H1 (cell line): Measurements from ENCODE around the gene HDAC8. TPM values are rescaled to one million over a fixed set of nuclear protein-coding genes. Genes with fewer than 3 reads are reported as not detected.

Experiments
- CTCF ChIA-PET: fragments of 300-600 bp; sonication (Branson Sonifier 250); formaldehyde crosslinking; loops from one replicate; lab custom pipeline; 2021; ENCODE audit not compliant: partially characterized antibody; lab: Charles Lee
- POLR2A ChIA-PET: fragments of 300-600 bp; sonication (Branson Sonifier 250); formaldehyde crosslinking; loops from one replicate; lab custom pipeline; 2021; ENCODE audit warnings: inconsistent platforms; ENCODE audit not compliant: partially characterized antibody; lab: Charles Lee
- DNase-seq, 2 experiments: peaks; one replicate each; pipeline versions ENCODE4 v3.0.0 to v3.0.0-alpha.2; 2010 to 2022; ENCODE audit warnings: low spot score in 2 of 2, low read depth in 1 of 2, mixed read lengths in 1 of 2
- FAIRE-seq: peaks from 2 replicates; lab custom pipeline; 2011; peaks lifted over from hg19 to GRCh38; lab: Jason Lieb, UNC
- H2AFZ ChIP-seq: 2 replicates; pipeline ENCODE4 v1.8.1; 2012; ENCODE audit warnings: low read length, inconsistent platforms
- H2AK5ac ChIP-seq: 2 replicates; pipeline ENCODE4 v1.6.1; 2013; ENCODE audit warnings: low read depth, low read length
- H2BK120ac ChIP-seq: replicated peaks from 2 replicates; pipeline ENCODE3; 2013; ENCODE audit warnings: low read depth, low read length, inconsistent platforms
- H2BK12ac ChIP-seq: 2 replicates; pipeline ENCODE4 v1.6.1; 2013; ENCODE audit warnings: low read depth, low read length
- H2BK15ac ChIP-seq: 2 replicates; pipeline ENCODE4 v1.6.1; 2013; ENCODE audit warnings: low read length
- H2BK20ac ChIP-seq: 2 replicates; pipeline ENCODE4 v1.6.1; 2013; ENCODE audit warnings: low read length
- H2BK5ac ChIP-seq: 2 replicates; pipeline ENCODE4 v1.6.1; 2013; ENCODE audit warnings: low read depth, low read length
- H3K14ac ChIP-seq: 2 replicates; pipeline ENCODE4 v1.6.1; 2013; ENCODE audit warnings: inconsistent platforms; ENCODE audit not compliant: insufficient read length
- H3K18ac ChIP-seq: 2 replicates; pipeline ENCODE4 v1.6.1; 2013; ENCODE audit warnings: low read length; ENCODE audit errors: extremely low read depth
- H3K23ac ChIP-seq: 2 replicates; pipeline ENCODE4 v1.6.1; 2013; ENCODE audit warnings: inconsistent platforms; ENCODE audit not compliant: insufficient read length
- H3K23me2 ChIP-seq: 2 replicates; pipeline ENCODE4 v1.6.1; 2013; ENCODE audit warnings: low read depth, low read length
- H3K27ac ChIP-seq: 2 replicates; pipeline ENCODE4 v1.6.1; 2011; ENCODE audit warnings: low read depth, low read length, inconsistent platforms
- H3K27me3 ChIP-seq, 4 experiments: replicated peaks in 1 of 4; 1 replicate in 1 of 4; 2 replicates in 3 of 4; pipeline versions ENCODE4 v1.6.1 to v1.8.1; 2011 to 2013; ENCODE audit warnings: low read length in 3 of 4, mild to moderate bottlenecking in 3 of 4, inconsistent platforms in 2 of 4, mixed read lengths in 2 of 4, moderate library complexity in 1 of 4; ENCODE audit not compliant: control insufficient read depth in 3 of 4, insufficient read depth in 3 of 4; ENCODE audit errors: extremely low read depth in 1 of 4
- H3K36me3 ChIP-seq, 4 experiments: 2 replicates each; pipeline versions ENCODE4 v1.6.1 to v1.8.1; 2011 to 2013; ENCODE audit warnings: mild to moderate bottlenecking in 4 of 4, low read length in 3 of 4, moderate library complexity in 2 of 4, control low read depth in 1 of 4, inconsistent platforms in 1 of 4; ENCODE audit not compliant: insufficient read depth in 4 of 4, control insufficient read depth in 2 of 4
- H3K4ac ChIP-seq: replicated peaks from 2 replicates; pipeline ENCODE3; 2013; ENCODE audit warnings: low read length, low read depth, mixed read lengths, inconsistent platforms; ENCODE audit not compliant: insufficient read length
- H3K4me1 ChIP-seq, 4 experiments: replicated peaks in 1 of 4; 1 replicate in 1 of 4; 2 replicates in 3 of 4; pipeline versions ENCODE4 v1.6.1 to v1.8.1; 2011 to 2013; ENCODE audit warnings: low read length in 3 of 4, inconsistent platforms in 2 of 4, mixed read lengths in 1 of 4; ENCODE audit not compliant: insufficient read depth in 4 of 4, control insufficient read depth in 3 of 4
- H3K4me2 ChIP-seq, 2 experiments: 2 replicates each; pipeline versions ENCODE4 v1.6.1 to v1.8.1; 2011 to 2013; ENCODE audit warnings: low read depth in 2 of 2, low read length in 2 of 2, control low read depth in 1 of 2, inconsistent platforms in 1 of 2, mild to moderate bottlenecking in 1 of 2; ENCODE audit not compliant: insufficient read depth in 1 of 2
- H3K4me3 ChIP-seq, 4 experiments: fragments of 200-600, 300-600 bp in 1 of 4; sonication (generic), shearing (Covaris generic), sonication (Bioruptor Twin) in 1 of 4; 2 replicates each; pipeline versions ENCODE4 v1.5.1 to v1.8.1; 2011 to 2016; ENCODE audit warnings: low read length in 4 of 4, low read depth in 3 of 4, control low read depth in 2 of 4, inconsistent platforms in 2 of 4, mild to moderate bottlenecking in 2 of 4, mixed read lengths in 1 of 4, moderate library complexity in 1 of 4; ENCODE audit not compliant: insufficient read depth in 2 of 4; ENCODE audit errors: extremely low read depth in 1 of 4
- H3K56ac ChIP-seq: replicated peaks from 2 replicates; pipeline ENCODE3; 2013; ENCODE audit warnings: low read depth, mild to moderate bottlenecking, mixed read lengths, low read length, inconsistent platforms; ENCODE audit not compliant: insufficient read length
- H3K79me1 ChIP-seq: 2 replicates; pipeline ENCODE4 v1.6.1; 2013; ENCODE audit warnings: low read depth, low read length, control low read depth
- H3K79me2 ChIP-seq, 2 experiments: 2 replicates each; pipeline versions ENCODE4 v1.6.1 to v1.8.1; 2012 to 2013; ENCODE audit warnings: low read length in 2 of 2, mild to moderate bottlenecking in 2 of 2, inconsistent platforms in 1 of 2; ENCODE audit not compliant: insufficient read depth in 2 of 2, control insufficient read depth in 1 of 2
- H3K9ac ChIP-seq, 4 experiments: replicated peaks in 1 of 4; 1 replicate in 1 of 4; 2 replicates in 3 of 4; pipeline versions ENCODE4 v1.6.1 to v1.8.1; 2011 to 2013; ENCODE audit warnings: low read depth in 3 of 4, low read length in 3 of 4, control low read depth in 2 of 4, mild to moderate bottlenecking in 2 of 4, moderate library complexity in 2 of 4, inconsistent platforms in 1 of 4; ENCODE audit errors: extremely low read depth in 1 of 4
- H3K9me3 ChIP-seq, 2 experiments: 2 replicates each; pipeline versions ENCODE4 v1.6.1 to v1.8.1; 2012 to 2013; ENCODE audit warnings: mild to moderate bottlenecking in 2 of 2, moderate library complexity in 2 of 2, control low read depth in 1 of 2, inconsistent platforms in 1 of 2, low read depth in 1 of 2, low read length in 1 of 2, mixed read lengths in 1 of 2; ENCODE audit not compliant: insufficient read depth in 2 of 2
- H4K20me1 ChIP-seq, 2 experiments: replicated peaks in 1 of 2; 2 replicates each; pipeline versions ENCODE3 to v1.8.1; 2011 to 2013; ENCODE audit warnings: inconsistent platforms in 2 of 2, low read length in 2 of 2, mild to moderate bottlenecking in 1 of 2; ENCODE audit not compliant: insufficient read depth in 2 of 2, control insufficient read depth in 1 of 2
- H4K5ac ChIP-seq: 2 replicates; pipeline ENCODE4 v1.6.1; 2013; ENCODE audit warnings: low read length, low read depth, mixed read lengths, inconsistent platforms; ENCODE audit not compliant: insufficient read length
- H4K8ac ChIP-seq: 2 replicates; pipeline ENCODE4 v1.8.0; 2013; ENCODE audit warnings: mild to moderate bottlenecking, moderate library complexity, low read length, inconsistent platforms; ENCODE audit not compliant: insufficient read depth; ENCODE audit errors: extremely low read depth
- H4K91ac ChIP-seq: replicated peaks from 2 replicates; pipeline ENCODE3; 2013; ENCODE audit warnings: low read length, mixed read lengths, inconsistent platforms; ENCODE audit not compliant: insufficient read length
- CHD2 ChIP-seq: IDR thresholded peaks from 2 replicates; pipeline ENCODE4 v1.6.1; 2012; ENCODE audit warnings: low read length, improper control_type of control experiment
- CTBP2 ChIP-seq: IDR thresholded peaks from 2 replicates; pipeline ENCODE4 v1.7.0; 2011; ENCODE audit warnings: borderline replicate concordance, mild to moderate bottlenecking, moderate library complexity, mixed read lengths, low read length; ENCODE audit not compliant: insufficient read depth, insufficient read length
- FOSL1 ChIP-seq: IDR thresholded peaks from 2 replicates; pipeline ENCODE4 v1.6.1; 2011; ENCODE audit warnings: mild to moderate bottlenecking, low read depth, low read length, moderate library complexity; ENCODE audit not compliant: insufficient read depth
- HDAC2 ChIP-seq, 2 experiments: fragments of 300-600 bp in 1 of 2; sonication (generic) in 1 of 2; IDR thresholded peaks; 2 replicates each; pipeline ENCODE4 v1.6.1; 2011 to 2012; ENCODE audit warnings: low read depth in 2 of 2, low read length in 2 of 2, mild to moderate bottlenecking in 2 of 2, moderate library complexity in 2 of 2, borderline replicate concordance in 1 of 2, inconsistent platforms in 1 of 2
- JUND ChIP-seq: IDR thresholded peaks from 2 replicates; pipeline ENCODE4 v1.6.1; 2011; ENCODE audit warnings: mild to moderate bottlenecking, improper control_type of control experiment, low read length
- MAFK ChIP-seq: IDR thresholded peaks from 2 replicates; pipeline ENCODE4 v1.6.1; 2012; ENCODE audit warnings: low read depth, mild to moderate bottlenecking, improper control_type of control experiment, low read length
- POLR2A ChIP-seq, 2 experiments: IDR thresholded peaks; 1 replicate in 1 of 2; 2 replicates in 1 of 2; pipeline ENCODE4 v1.6.1; 2011; ENCODE audit warnings: low read depth in 2 of 2, low read length in 2 of 2, mild to moderate bottlenecking in 2 of 2; ENCODE audit errors: control extremely low read depth in 1 of 2
- RNF2 ChIP-seq: fragments of 200-900, 300-1000 bp; sonication (generic); IDR thresholded peaks from 2 replicates; pipeline ENCODE4 v1.7.1; 2016; ENCODE audit warnings: borderline replicate concordance, low read depth, mild to moderate bottlenecking, antibody characterized with exemption, low read length; ENCODE audit not compliant: poor library complexity, severe bottlenecking; ENCODE audit errors: missing control alignments
- RXRA ChIP-seq: IDR thresholded peaks from 2 replicates; pipeline ENCODE4 v1.6.1; 2011; ENCODE audit warnings: low read depth, mild to moderate bottlenecking, low read length, moderate library complexity; ENCODE audit not compliant: insufficient read depth
- SIRT6 ChIP-seq: IDR thresholded peaks from one replicate; pipeline ENCODE4 v1.7.1; 2012; ENCODE audit warnings: low read length, inconsistent platforms
- SP4 ChIP-seq: IDR thresholded peaks from 2 replicates; pipeline ENCODE4 v1.6.1; 2012; ENCODE audit warnings: low read length, inconsistent platforms
- SRF ChIP-seq: IDR thresholded peaks from 2 replicates; pipeline ENCODE4 v1.6.1; 2011; ENCODE audit warnings: mild to moderate bottlenecking, low read depth, low read length, moderate library complexity
- ZNF274 ChIP-seq: IDR thresholded peaks from 2 replicates; pipeline ENCODE4 v1.7.0; 2012; ENCODE audit warnings: low read length, borderline replicate concordance; ENCODE audit errors: extremely low read depth
- WGBS, 2 experiments: shearing (Covaris generic) in 1 of 2; methylation state at CpG; one replicate each; pipeline versions ENCODE4 v1.1.6 to v1.1.7; 2013 to 2015; ENCODE audit warnings: low lambda C conversion rate in 2 of 2, mixed read lengths in 2 of 2, inconsistent platforms in 1 of 2, low coverage in 1 of 2, missing lambda C conversion rate in 1 of 2; ENCODE audit not compliant: insufficient replicate concordance in 2 of 2, insufficient coverage in 1 of 2, insufficient read length in 1 of 2; ENCODE audit errors: extremely low coverage in 1 of 2, missing lambda C conversion rate in 1 of 2; 5-methylcytosine and 5-hydroxymethylcytosine counted together
- polyA plus RNA-seq, 7 experiments: library from polyadenylated mRNA; depleted of rRNA in 3 of 7; stranded (reverse) in 5 of 7; unstranded in 2 of 7; fragments of >200 nt in 5 of 7; fragments of 200-250 nt in 2 of 7; gene quantifications; 1 replicate in 5 of 7; 2 replicates in 1 of 7; 4 replicates in 1 of 7; pipeline versions ENCODE4 v1.2.1 to v1.2.3, GENCODE V29; 2011 to 2013; ENCODE audit warnings: missing spikeins in 2 of 7, mixed read lengths in 2 of 7
- total RNA-seq: library from RNA; stranded (reverse); fragmentation: NEBNext Ultra II Directional; extraction: Animal tissue kit (Norgen Biotek cat#: 25700); gene quantifications from 2 replicates; pipeline ENCODE4 v1.2.1, GENCODE V29; 2021

Gene HDAC8
- total and polyA plus RNA-seq, 2 of the 8 experiments (the other 6 are each of a cell fraction or from before 2014, with no cell fraction given): 9.7 to 20.3 TPM

DNA sequence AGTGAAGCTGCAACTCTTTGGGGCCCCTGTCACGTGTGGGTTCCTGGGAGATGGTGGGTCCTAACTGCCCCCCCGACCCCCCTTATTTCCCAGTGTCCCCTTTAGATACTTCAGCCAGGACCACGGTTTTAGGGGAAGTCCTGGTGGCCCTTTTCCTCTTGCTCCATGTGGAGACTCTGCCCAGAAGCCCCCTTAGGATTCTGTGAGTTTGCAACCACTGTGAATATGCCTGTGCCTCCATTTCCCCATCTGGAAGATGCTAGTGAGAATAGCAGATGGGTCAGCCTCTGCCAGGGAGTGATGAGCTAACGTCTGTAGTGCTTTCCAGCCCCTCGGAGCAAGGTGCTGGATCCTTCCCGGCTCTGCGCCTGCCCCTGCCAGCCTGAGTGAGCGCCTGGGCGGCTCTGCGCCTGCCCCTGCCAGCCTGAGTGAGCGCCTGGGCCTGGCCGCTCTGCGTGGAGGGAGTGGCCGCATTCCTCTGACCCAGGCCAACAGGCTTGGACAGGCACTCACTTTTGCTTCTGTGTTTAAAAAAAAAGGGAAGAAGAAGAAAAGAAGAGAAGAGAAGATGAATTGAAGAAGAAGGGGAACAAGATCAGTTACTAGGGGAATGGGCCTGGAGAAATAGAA lies 260.2 kb downstream of the HDAC8 start:
- peaks cover 4 to 29% (median 24%) of the 10 kb centered on the region in 4 experiments for H3K27me3 ChIP-seq
- no peak overlapping the region for H3K56ac ChIP-seq
- no peak overlapping the region for H2BK12ac ChIP-seq
- FAIRE-seq (no peak), DNase-seq (no peak)
- ChIA-PET CTCF (interaction anchor here (0.7 to 1.9 kb wide), 2 partner anchors 14 to 401 kb away, joined by 3 to 7 read pairs; no protein-coding TSS in a partner anchor), POLR2A (interaction anchor here (0.6 kb wide), 3 partner anchors 23 to 72 kb away, joined by 3 to 4 read pairs (median 3); no protein-coding TSS in a partner anchor)
- no peak overlapping the region for H2BK5ac ChIP-seq
- peaks cover 5% of the 10 kb centered on the region for H3K23me2 ChIP-seq
- no peak overlapping the region for H3K27ac ChIP-seq
- H3K79me2 ChIP-seq: no peaks in the 10 kb centered on the region
- H3K9ac ChIP-seq: no peak overlapping the region
- H2BK20ac ChIP-seq: no peak overlapping the region
- 93% methylated on average over 3 of the region's 14 CpGs; no CpG with 5 or more reads in 1 of the 2 experiments for WGBS, 2 experiments
- H2BK120ac ChIP-seq: no peak overlapping the region
- H4K8ac ChIP-seq: no peak overlapping the region
- no peak overlapping the region for H2AFZ ChIP-seq
- H3K79me1 ChIP-seq: no peaks in the 10 kb centered on the region
- no peak overlapping the region for H3K4me2 ChIP-seq
- no peaks in the 10 kb centered on the region for H4K20me1 ChIP-seq
- H4K91ac ChIP-seq: no peak overlapping the region
- no peak overlapping the region for H2AK5ac ChIP-seq
- no peak overlapping the region for H3K4ac ChIP-seq
- H3K23ac ChIP-seq: no peak overlapping the region
- no peak overlapping the region for H3K14ac ChIP-seq
- H3K4me1 ChIP-seq: peaks cover 0 to 13% (median 7%) of the 10 kb centered on the region in 4 experiments; a peak in 4 of 7 replicates
- H3K18ac ChIP-seq: no peak overlapping the region
- no peak overlapping the region for H2BK15ac ChIP-seq
- H3K9me3 ChIP-seq: no peaks in the 10 kb centered on the region
- H3K36me3 ChIP-seq: no peaks in the 10 kb centered on the region
- no peak overlapping the region for H4K5ac ChIP-seq
- H3K4me3 ChIP-seq: no peak overlapping the region
- TF ChIP-seq RXRA (no peak), CTBP2 (no peak), ZNF274 (no peak), SRF (no peak), JUND (no peak), CHD2 (no peak), SP4 (no peak), FOSL1 (no peak), POLR2A (IDR thresholded peaks at IDR 0.05; ENCODE audit: control extremely low read depth in 1 of 2, low read depth in 2 of 2, low read length in 2 of 2) (no peak), RNF2 (no peak), MAFK (no peak), HDAC2 (IDR thresholded peaks at IDR 0.05; ENCODE audit: borderline replicate concordance in 1 of 2, low read depth in 2 of 2, low read length in 2 of 2) (no peak), SIRT6 (no peak)
